OCI-LY3 (cell line): ENCODE measurements around the gene RASA2.

Experiments used
- H2AFZ ChIP-seq: fragments of 200-600, 300-600 bp; shearing (Covaris generic); 2 replicates; pipeline ENCODE4 v1.6.0; 2014; ENCODE audit warnings: antibody characterized with exemption, low read depth, low read length
- H3K27ac ChIP-seq: fragments of 200-600, 300-600 bp; sonication (generic); 2 replicates; pipeline ENCODE4 v1.5.1; 2014; ENCODE audit warnings: mild to moderate bottlenecking, low read length, moderate library complexity, mixed read lengths
- H3K27me3 ChIP-seq: fragments of 200-600, 300-600 bp; sonication (generic); 2 replicates; pipeline ENCODE4 v1.6.1; 2014; ENCODE audit warnings: low read depth, low read length, mixed read lengths
- H3K36me3 ChIP-seq: fragments of 200-600, 300-600 bp; sonication (generic); replicated peaks from 2 replicates; pipeline ENCODE3; 2014; ENCODE audit warnings: low read depth, low read length, mixed read lengths
- H3K4me1 ChIP-seq: fragments of 300-600, 200-600 bp; sonication (generic); 2 replicates; pipeline ENCODE4 v1.6.1; 2014; ENCODE audit warnings: low read length, mixed read lengths
- H3K4me2 ChIP-seq: fragments of 200-600, 300-600 bp; sonication (generic); 2 replicates; pipeline ENCODE4 v1.6.1; 2014; ENCODE audit warnings: low read length, mixed read lengths
- H3K4me3 ChIP-seq: fragments of 300-600, 200-600 bp; sonication (generic); 2 replicates; pipeline ENCODE4 v1.5.1; 2014; ENCODE audit warnings: antibody characterized with exemption, mild to moderate bottlenecking, low read length, moderate library complexity
- H3K79me2 ChIP-seq: fragments of 300-600, 200-600 bp; shearing (Covaris generic); 2 replicates; pipeline ENCODE4 v1.6.1; 2014; ENCODE audit warnings: mild to moderate bottlenecking, low read length, mixed read lengths
- H3K9ac ChIP-seq: fragments of 300-600, 200-600 bp; shearing (Covaris generic); 2 replicates; pipeline ENCODE4 v1.6.0; 2014; ENCODE audit warnings: mild to moderate bottlenecking, low read length, moderate library complexity
- H3K9me3 ChIP-seq: fragments of 200-600, 300-600 bp; shearing (Covaris generic); 2 replicates; pipeline ENCODE4 v1.6.1; 2014; ENCODE audit warnings: low read length, mixed read lengths; ENCODE audit not compliant: insufficient read depth
- H4K20me1 ChIP-seq: fragments of 200-600, 300-600 bp; sonication (generic); 2 replicates; pipeline ENCODE4 v1.6.1; 2016; ENCODE audit warnings: low read length, mixed read lengths; ENCODE audit not compliant: insufficient read depth
- CTCF ChIP-seq: fragments of 200-600, 300-600 bp; sonication (generic); IDR thresholded peaks from 2 replicates; pipeline ENCODE4 v1.5.1; 2014; ENCODE audit warnings: antibody characterized with exemption, low read length, low read depth
- EZH2phosphoT487 ChIP-seq: fragments of 200-600 bp; shearing (Covaris generic); IDR thresholded peaks from 2 replicates; pipeline ENCODE4 v1.6.1; 2018; ENCODE audit warnings: antibody characterized with exemption, mixed run types, low read depth

Gene RASA2

GRCh38 chr3:141646760-141647561, 160.1 kb downstream of the RASA2 start:
- Histone ChIP-seq H3K79me2 (no peaks in the 10 kb centered on the region), H3K4me2 (no peak overlapping the region), H3K27me3 (no peaks in the 10 kb centered on the region), H3K9ac (no peak overlapping the region), H3K9me3 (no peaks in the 10 kb centered on the region), H3K36me3 (no peaks in the 10 kb centered on the region), H4K20me1 (no peaks in the 10 kb centered on the region), H2AFZ (no peak overlapping the region), H3K27ac (no peak overlapping the region), H3K4me3 (no peak overlapping the region), H3K4me1 (no peaks in the 10 kb centered on the region)
- no peak for TF ChIP-seq EZH2phosphoT487
- TF ChIP-seq CTCF: no peak

- Histone ChIP-seq H2AFZ (no peak overlapping the region), H3K4me2 (no peak overlapping the region), H3K36me3 (no peaks in the 10 kb centered on the region), H3K9ac (no peak overlapping the region), H3K79me2 (no peaks in the 10 kb centered on the region), H3K4me3 (no peak overlapping the region), H3K27me3 (no peaks in the 10 kb centered on the region), H3K27ac (no peak overlapping the region), H3K9me3 (no peaks in the 10 kb centered on the region), H3K4me1 (no peaks in the 10 kb centered on the region), H4K20me1 (no peaks in the 10 kb centered on the region)
- no peak for TF ChIP-seq CTCF
- no peak for TF ChIP-seq EZH2phosphoT487
Measured at GRCh38 chr3:141647562-141647915, 160.7 kb downstream of the RASA2 start.

- Histone ChIP-seq H3K9me3 (no peaks in the 10 kb centered on the region), H3K36me3 (no peaks in the 10 kb centered on the region), H3K4me1 (no peaks in the 10 kb centered on the region), H3K27me3 (no peaks in the 10 kb centered on the region), H3K9ac (no peak overlapping the region), H4K20me1 (no peaks in the 10 kb centered on the region), H3K27ac (no peak overlapping the region), H3K4me3 (no peak overlapping the region), H3K79me2 (no peaks in the 10 kb centered on the region), H2AFZ (no peak overlapping the region), H3K4me2 (no peak overlapping the region)
- TF ChIP-seq CTCF (no peak), EZH2phosphoT487 (no peak)
Measured at GRCh38 chr3:141648055-141648910, 161.5 kb downstream of the RASA2 start.

- Histone ChIP-seq H3K27me3 (no peaks in the 10 kb centered on the region), H3K4me3 (no peak overlapping the region), H3K9ac (no peak overlapping the region), H3K27ac (no peak overlapping the region), H3K79me2 (no peaks in the 10 kb centered on the region), H3K4me2 (no peak overlapping the region), H2AFZ (no peak overlapping the region), H3K4me1 (no peaks in the 10 kb centered on the region), H4K20me1 (no peaks in the 10 kb centered on the region), H3K9me3 (no peaks in the 10 kb centered on the region), H3K36me3 (no peaks in the 10 kb centered on the region)
- no peak for TF ChIP-seq EZH2phosphoT487
- no peak for TF ChIP-seq CTCF
Measured at GRCh38 chr3:141649871-141650270, 163.0 kb downstream of the RASA2 start.
